Sciatic nerve (tissue), 2 donors: ENCODE measurements around the gene TBXA2R. TPM values are rescaled to one million over a fixed set of nuclear protein-coding genes. Genes with fewer than 3 reads are reported as not detected.
"Not testable (repeated sequence)": the region's sequence is repeated elsewhere in the genome, so short reads cannot be mapped to it uniquely, and the experiment has no call there.

Experiments
- ATAC-seq: fragments of 200-7000 bp; cut with Tn5 transposase; one replicate; pipeline ENCODE4 v1.9.1; 2020; ENCODE audit warnings: mild to moderate bottlenecking, moderate library complexity
- DNase-seq: peaks from one replicate; pipeline ENCODE4 v3.0.0-alpha.2; 2020; ENCODE audit warnings: low spot score
- intact Hi-C: fragments of 100-400 bp; cut with DNase I; formaldehyde crosslinking; loops from one replicate; pipeline ENCODE4 v1.14.2; 2022
- total RNA-seq: library from RNA; stranded (reverse); fragmentation: NEBNext Ultra II Directional; extraction: Animal tissue kit (Norgen Biotek cat#: 25700); gene quantifications from one replicate; pipeline ENCODE4 v1.2.1, GENCODE V29; 2021
- donor health status: DM: no; HTN: no; CAD: no.
- donor health status: DM: no; HTN: no; CAD: no.

Gene TBXA2R
- total RNA-seq, 1 donor from 2014 or later: 11.2 TPM

- ATAC-seq (peak; percentile 0), DNase-seq (peak; percentile 75)
- intact Hi-C loops: no loop called here
These were observed 33.4 kb downstream of the TBXA2R start for GRCh38 chr19:3573162-3573857.

DNA sequence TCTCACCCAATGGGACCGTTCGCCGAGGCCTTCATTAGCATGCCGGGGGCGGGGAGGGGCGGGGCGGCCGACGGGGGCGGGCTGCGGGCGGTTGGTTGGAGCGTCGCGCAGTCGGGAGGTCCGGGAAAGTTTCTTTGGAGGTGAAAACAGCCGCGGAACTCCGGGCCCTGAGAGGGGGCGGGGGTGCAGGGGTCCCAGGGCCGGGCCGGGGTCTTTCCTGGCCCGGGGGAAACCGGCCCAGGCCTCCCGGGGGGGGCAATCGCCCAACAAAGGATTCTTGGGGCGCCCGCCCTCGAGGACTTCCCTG, 33.9 kb downstream of the TBXA2R start, which contains the start of gene HMG20B:
Gene HMG20B, plus strand, starts transcription at position 90 of the 307 bp plus-strand sequence. CDS start 366 bp downstream, outside the sequence.
- intact Hi-C loops: no loop called here
- DNase-seq (no peak), ATAC-seq (no peak)

DNA sequence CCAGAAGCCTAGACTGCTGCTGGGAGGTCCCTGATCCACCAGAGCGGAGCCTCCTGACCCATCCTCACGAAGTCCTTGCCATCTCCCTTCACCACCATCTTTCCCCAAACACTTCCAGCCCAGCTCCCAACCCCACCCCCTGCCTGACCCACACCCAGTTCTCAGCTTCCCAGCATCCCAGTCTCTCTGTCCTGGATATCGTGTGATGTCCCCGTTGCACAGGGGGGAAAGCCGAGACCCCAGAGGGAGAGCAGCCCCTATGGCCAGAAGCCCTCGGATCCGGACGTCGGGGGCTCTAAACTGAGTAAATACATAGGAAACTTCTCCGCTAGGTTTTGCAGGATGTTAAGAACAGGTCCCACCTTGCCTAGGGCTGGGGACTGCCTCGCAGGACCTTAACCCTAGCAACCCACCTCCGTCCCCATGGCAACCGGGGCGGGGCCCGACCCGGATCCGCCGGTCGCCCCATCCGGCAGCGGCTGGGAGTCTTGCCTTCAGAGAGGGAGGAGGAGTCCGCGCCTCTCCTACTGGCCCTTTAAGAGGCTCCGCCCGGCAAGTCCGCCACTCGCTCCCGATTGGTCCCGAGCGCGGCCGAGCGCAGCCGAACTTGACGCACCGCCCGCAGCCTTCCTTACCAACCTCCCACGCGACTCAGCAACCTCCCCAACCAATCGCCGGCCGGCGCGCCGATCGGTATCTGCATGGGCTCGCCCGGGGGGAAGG, 34.4 kb downstream of the TBXA2R start:
- DNase-seq (peak; percentile 100), ATAC-seq (peak; percentile 97)
- intact Hi-C loops: no loop called here

DNA sequence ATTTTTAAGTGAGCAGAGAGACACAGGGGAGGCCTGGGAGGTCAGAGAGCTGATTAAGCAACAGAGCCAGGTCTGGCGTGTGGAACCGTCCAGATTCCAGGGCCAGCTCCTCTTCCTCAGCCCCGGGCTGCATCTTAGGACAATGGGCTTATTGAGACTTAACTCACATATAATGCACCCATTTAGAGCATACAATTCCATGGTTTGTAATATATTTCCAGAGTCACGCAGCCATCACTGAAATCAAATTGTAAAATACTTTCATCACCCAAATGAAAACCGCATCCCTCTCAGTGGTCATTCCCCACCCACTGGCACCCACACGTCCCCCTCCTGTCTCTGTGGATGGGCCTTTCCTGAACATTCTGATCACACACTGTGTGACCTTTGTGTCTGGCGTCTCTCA, 36.1 kb downstream of the TBXA2R start:
- ATAC-seq: no peak
- intact Hi-C loops: no loop called here
- no peak for DNase-seq

GRCh38 chr19:3570042-3570441, 36.6 kb downstream of the TBXA2R start:
- DNase-seq, ATAC-seq, intact Hi-C loops: not testable (repeated sequence)

DNA sequence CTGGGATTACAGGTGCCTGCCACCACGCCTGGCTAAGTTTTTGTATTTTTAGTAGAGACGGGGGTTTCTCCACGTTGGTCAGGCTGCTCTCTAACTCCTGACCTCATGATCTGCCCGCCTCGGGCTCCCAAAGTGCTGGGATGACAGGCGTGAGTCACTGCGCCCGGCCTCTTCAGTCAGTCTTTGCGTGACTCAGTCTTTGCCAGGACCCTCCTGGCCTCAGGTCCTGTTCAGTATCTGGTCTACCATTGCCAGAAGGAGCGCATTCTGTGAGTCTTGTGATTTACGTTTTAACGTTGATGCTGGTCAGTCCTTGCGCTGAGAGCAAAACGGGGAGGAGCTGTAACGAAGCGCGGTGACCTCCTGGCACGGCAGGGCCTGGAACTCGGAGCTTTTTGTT, 41.5 kb downstream of the TBXA2R start:
- ATAC-seq (no peak), DNase-seq (no peak)
- intact Hi-C loops: no loop called here

DNA sequence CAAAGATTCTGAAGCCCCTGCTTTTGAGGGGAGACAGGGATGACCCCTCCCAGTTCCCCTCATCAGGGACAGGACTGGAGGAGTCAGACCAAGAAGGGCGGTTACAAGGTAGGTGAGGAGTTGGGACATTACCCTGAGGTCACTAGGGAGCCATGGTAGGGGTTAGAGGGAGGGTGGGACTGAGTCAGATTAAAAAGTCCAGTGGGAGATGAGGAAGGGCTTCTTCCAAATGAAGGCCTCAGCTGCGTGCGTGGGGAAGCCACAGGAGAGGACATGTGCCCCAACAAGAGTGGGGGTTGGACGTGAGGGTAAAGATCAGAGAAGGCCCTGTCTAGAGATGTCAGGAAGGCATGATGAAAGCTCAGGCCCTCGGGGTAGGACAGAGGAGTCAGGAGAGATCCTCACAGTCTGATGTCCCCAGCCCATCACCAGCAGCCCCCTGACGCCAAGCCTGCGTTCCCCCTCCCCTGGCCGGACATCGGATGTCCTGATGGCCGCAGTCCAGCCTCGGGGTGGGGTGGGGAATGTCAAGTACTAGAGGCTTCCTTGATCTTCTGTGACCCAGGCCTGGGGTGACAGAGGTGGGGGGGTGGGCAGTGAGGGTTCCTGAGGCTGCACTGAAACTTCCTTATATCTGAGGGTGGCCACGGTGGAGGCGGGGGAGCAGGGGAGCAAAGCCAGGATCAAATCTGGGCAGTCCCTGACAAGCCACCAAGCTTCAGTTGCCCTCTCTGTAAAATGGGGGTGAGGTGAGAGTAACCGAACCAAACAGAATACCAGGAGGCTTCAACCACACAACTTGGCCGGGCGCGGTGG, 42.8 kb downstream of the TBXA2R start:
- ATAC-seq: no peak
- DNase-seq: no peak
- intact Hi-C loops: no loop called here

DNA sequence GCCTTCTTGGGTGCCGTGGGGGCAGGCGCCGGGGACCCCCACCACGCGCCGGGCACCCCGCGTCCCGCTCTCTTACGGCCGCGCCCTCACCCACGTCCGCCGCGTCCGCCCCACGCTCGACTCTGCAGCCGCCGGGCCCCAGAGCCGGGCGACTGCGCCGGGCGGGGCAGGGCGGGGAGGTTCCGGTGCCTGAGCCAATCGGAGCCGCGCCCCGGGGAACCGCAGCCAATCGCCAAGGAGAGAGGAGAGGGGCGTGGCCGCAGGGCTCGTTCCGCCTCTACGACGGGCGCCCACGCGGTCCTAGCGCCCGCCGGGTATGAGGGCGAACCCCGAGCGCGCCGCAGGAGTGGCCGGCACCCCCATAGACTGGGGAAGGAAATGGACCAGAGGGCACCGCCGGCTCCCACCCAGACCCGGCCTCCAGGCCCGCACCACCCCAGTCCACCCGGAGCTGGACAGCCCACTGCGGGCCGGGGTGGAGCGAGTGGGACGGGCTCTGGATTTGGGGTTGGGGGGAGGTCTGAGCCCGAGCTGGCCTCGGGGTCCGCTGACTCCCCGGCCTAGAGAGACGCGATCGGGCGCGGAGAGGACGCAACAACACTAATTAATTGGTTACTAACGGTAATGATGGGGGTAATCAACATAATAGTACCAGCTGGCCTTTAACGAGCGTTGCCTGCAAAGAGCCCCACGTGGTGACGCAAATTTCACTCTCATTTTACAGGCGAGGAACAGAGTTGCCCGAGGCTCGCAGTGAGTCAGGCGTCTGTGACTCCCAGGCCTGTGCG, 49.0 kb downstream of the TBXA2R start, which contains the start of gene MFSD12:
Gene MFSD12, minus strand, starts transcription at position 126 of the 788 bp plus-strand sequence. CDS start 183 bp downstream, outside the sequence.
- DNase-seq (peak; percentile 97), ATAC-seq (peak; percentile 98)
- intact Hi-C loops: no loop called here

DNA sequence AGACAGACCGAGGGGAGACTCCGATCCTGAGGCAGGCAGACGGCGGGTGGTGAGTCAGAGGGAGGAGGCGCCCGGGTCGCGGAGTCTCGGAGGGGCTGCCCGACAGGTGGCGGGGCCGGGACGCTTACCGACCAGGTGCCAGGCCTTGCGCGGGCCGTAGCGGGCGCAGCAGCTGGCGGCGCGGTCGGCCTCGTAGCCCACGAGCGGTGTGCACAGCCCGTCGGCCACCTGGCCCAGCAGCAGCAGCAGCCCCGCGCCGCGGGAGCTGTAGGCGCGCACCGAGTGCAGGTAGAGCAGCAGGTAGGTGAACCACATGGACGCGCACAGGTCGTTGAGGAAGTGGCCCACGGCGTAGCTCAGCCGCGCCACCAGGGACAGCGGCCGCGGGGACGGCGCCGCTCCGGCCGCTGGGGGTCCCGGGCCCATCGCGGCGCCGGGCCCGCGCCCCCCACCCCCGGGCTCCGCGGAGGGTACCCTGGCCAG, 49.7 kb downstream of the TBXA2R start:
- DNase-seq (no peak), ATAC-seq (no peak)
- intact Hi-C loops: no loop called here

- ATAC-seq: no peak
- intact Hi-C loops: no loop called here
- no peak for DNase-seq
These were observed 50.2 kb downstream of the TBXA2R start for GRCh38 chr19:3556423-3556977.

DNA sequence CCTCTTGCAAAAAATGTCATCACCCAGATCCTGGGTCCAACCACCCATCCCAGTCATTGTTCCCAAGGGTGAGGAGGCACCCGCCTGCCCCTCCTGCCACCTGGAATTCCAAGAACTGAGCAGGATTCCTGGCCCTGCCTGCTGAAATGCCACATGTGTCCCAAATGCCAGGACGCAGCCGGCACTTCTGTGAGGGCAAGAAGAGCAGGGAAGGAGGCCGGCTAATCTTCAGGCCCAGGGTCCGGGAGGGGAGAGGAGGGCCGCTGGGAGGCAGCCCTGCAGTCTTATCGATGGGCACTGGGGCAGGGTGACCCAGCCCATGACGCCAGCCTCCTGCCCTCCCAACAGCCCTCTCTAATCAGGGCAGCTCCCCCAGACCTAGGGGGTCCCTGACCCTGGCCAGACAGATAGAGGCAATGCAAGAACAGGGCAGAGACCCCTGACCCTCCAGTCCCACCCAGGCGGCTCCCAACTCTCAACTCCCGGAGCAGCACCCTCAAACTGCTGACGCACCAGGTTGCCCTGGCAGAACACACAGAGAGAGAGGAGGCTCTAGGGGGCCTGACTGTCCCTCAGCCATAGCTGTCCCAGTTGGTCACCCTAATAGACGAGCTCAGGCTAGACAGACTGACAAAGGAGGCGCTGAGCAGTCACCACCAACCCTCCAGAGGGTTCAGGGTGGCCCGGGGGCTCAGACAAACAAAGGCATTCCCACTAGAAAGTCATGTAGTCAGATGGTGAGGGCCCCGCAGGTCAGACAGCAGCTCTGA, 50.8 kb downstream of the TBXA2R start:
- no peak for DNase-seq
- intact Hi-C loops: no loop called here

DNA sequence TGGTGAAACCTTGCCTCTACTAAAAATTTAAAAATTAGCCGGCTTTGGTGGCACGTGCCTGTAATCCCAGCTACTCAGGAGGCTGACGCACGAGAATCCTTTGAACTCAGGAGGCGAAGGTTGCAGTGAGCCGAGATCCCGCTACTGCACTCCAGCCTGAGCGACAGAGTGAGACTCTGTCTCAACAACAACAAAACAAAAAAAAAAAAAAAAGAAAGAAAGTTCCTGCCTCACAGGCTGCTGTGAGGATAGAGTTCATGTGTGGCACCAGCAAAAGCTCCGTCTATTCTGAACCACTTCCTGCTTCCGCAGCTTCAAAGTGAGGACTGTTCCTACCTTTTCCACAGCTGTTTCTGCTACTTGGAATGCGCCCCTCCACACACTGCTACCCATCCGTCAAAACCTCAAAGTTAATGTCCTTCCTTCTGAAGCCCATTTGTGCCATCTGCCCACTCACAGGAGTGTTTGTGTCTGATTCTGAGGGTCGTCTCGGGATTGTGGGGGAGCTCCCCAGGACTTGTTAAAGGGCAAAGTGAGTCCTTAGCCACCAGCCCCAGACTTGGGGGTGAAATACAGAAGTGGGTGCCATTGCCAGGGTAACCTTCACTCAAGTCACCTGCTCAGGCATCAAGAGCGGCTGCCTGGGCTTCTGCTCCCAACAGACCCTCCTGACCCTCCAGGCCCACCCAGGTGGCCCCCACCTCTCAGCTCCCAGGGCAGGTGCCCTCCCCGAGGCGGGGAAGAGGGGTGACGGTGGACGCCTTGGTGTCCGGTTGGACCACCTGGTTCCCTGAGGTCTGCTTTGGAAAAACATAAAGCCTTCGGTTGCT, 52.2 kb downstream of the TBXA2R start:
- intact Hi-C loops: no loop called here

More for the DNA sequence above, 50.8 kb downstream of the TBXA2R start:
- no peak for ATAC-seq

DNA sequence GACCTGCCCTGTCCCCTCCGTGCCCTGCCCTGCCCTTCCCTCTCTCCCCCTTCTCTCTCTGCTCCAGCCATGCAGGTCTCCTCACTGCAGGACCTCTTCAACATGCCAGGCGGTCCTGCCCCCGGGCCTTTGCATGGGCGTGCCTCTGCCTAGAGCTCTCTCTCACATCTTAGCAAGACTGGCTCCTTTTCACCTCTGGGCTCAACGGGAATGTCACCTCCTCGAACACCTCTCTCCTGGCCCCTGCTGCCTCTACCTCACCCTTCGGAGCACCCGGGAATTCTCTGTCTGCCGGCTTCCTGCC, 54.9 kb downstream of the TBXA2R start:
- ATAC-seq: no peak
- no peak for DNase-seq
- intact Hi-C loops: no loop called here

More for the DNA sequence above, 52.2 kb downstream of the TBXA2R start:
- no peak for ATAC-seq
- DNase-seq: no peak

DNA sequence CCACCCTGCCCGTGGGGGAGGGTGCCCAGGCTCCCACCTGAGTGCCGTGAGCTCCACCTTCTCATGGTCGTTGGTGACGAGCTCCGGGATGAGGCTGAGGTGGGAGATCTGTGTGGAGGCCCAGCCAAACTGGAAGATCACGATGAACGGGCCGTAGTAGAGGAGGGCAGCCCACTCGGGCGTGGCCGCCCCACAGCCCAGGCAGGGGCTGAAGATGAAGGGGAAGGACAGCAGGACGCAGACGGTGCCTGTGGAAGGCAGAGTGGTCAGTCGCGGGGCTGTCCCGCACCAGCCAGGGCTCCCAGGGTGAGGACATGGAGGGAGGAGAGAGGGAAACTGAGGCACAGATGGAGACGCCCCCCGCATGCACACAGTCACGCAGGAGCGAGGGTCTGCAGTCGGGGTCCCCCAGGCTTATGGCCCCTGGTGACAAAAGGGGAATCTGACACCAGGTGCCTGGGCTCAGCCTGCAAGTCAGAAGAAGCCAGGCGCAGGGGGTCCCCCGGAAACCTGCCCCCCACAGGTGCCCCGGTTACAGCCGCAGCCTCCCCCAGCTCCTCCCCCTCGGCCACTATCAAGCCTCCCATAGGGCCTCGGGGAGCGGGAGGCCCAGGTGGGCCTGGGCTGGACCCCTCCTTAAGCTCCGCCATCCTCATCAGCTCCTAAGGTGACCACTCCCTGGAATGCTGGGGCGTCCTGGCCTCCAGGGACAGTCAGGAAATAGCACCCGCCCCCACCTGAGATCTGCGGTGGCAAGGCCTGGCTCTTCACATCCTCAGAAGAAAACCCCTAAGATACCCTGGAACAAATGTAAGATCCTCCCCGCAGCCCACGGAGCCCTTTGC, 55.5 kb downstream of the TBXA2R start:
- DNase-seq (no peak), ATAC-seq (no peak)
- intact Hi-C loops: no loop called here

GRCh38 chr19:3549816-3550215, 56.9 kb downstream of the TBXA2R start:
- DNase-seq: no peak
- intact Hi-C loops: loop anchor here (10.0 kb wide), 1 partner anchor 65 kb away; no protein-coding TSS in a partner anchor
- no peak for ATAC-seq

DNA sequence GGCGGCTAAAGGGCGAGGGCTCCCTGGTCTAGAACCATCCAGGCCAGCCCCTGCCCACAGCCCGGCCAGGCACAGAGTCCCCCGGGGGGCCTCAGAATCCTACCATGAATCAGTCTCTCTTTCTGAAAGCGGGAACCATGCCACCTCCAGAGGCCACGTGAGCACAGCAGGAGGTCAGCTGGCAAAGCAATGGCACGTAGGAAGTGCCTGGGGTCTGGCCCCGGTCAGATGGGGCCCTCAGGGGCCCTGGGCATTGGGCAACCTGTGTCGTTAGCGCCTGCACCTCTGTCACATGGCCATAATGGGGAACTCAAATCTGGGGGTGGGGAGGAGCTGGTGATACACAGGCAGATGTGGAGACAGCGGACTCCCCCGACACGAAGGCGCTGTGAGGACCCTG, 58.1 kb downstream of the TBXA2R start:
- no peak for DNase-seq
- no peak for ATAC-seq

More for the DNA sequence above, 58.1 kb downstream of the TBXA2R start:
- intact Hi-C loops: loop anchor here (10.0 kb wide), 1 partner anchor 66 kb away; no protein-coding TSS in a partner anchor
